Measurements from ENCODE around the gene D2HGDH.

D2HGDH gene

GRCh38 chr2:241706537-241706936, 27.9 kb upstream of the D2HGDH start:
- H3K23ac ChIP-seq (ENCODE audit: low read depth, low read length, poor library complexity), result no peak overlapping the region
- H2BK120ac ChIP-seq (ENCODE audit: low read depth, low read length), result no peak overlapping the region
- H2BK15ac ChIP-seq (ENCODE audit: low read length), result no peak overlapping the region
- no peak overlapping the region for H2BK12ac ChIP-seq (ENCODE audit: low read length)
- no peak overlapping the region for H3K14ac ChIP-seq (ENCODE audit: low read length)
- no peak overlapping the region for H3K4me3 ChIP-seq (ENCODE audit: low read length in 2 of 2)
- no peak overlapping the region for H2BK5ac ChIP-seq (ENCODE audit: low read length)
- WGBS, 2 donors (ENCODE audit: extremely low coverage in 2 of 2, insufficient read length in 2 of 2, insufficient replicate concordance in 1 of 2), result no CpG with 5 or more reads among the region's 6 CpGs
- peaks cover 39 to 71% of the 10 kb centered on the region in 2 donors for H3K36me3 ChIP-seq (replicated peaks in 1 of 2; ENCODE audit: control insufficient read depth in 2 of 2, insufficient read depth in 2 of 2, low read length in 2 of 2)
- no peak overlapping the region for H4K8ac ChIP-seq (ENCODE audit: low read depth, low read length)
- no peak for DNase-seq (ENCODE audit: low spot score)
- no peak overlapping the region for H3K4ac ChIP-seq (ENCODE audit: low read length)
- H2AK5ac ChIP-seq (ENCODE audit: low read depth, low read length), result no peak overlapping the region
- H3K4me2 ChIP-seq (ENCODE audit: insufficient read depth, low read length, poor library complexity, severe bottlenecking), result no peak overlapping the region
- no peak overlapping the region for H3K18ac ChIP-seq (ENCODE audit: low read length)
- H3K9ac ChIP-seq (ENCODE audit: low read depth, low read length, poor library complexity), result no peak overlapping the region
- H3K79me1 ChIP-seq (ENCODE audit: low read depth, low read length), result peaks cover 15% of the 10 kb centered on the region
- H3K9me3 ChIP-seq (replicated peaks in 1 of 2; ENCODE audit: control insufficient read depth in 2 of 2, insufficient read depth in 1 of 2, low read depth in 1 of 2, low read length in 2 of 2), result peaks cover 7 to 21% of the 10 kb centered on the region in 2 donors
- H3K4me1 ChIP-seq (ENCODE audit: control insufficient read depth in 2 of 2, insufficient read depth in 1 of 2, low read depth in 1 of 2, low read length in 2 of 2), result peaks cover 5 to 7% of the 10 kb centered on the region in 2 donors
- H4K91ac ChIP-seq (ENCODE audit: low read depth, low read length, poor library complexity), result no peak overlapping the region
- H3K27ac ChIP-seq (replicated peaks; ENCODE audit: low read length), result no peak overlapping the region
- H2AFZ ChIP-seq (ENCODE audit: low read length), result no peak overlapping the region
- H3K27me3 ChIP-seq (ENCODE audit: control insufficient read depth in 3 of 3, insufficient read depth in 3 of 3, low read depth in 1 of 3, low read length in 3 of 3), result no peaks in the 10 kb centered on the region

- H2BK5ac ChIP-seq (ENCODE audit: low read length), result no peak overlapping the region
- peaks cover 5% of the 10 kb centered on the region for H3K79me1 ChIP-seq (ENCODE audit: low read depth, low read length)
- no peak overlapping the region for H3K9ac ChIP-seq (ENCODE audit: low read depth, low read length, poor library complexity)
- no peak overlapping the region for H3K27ac ChIP-seq (replicated peaks; ENCODE audit: low read length)
- H3K4me3 ChIP-seq (ENCODE audit: low read length in 2 of 2), result no peak overlapping the region
- no peak overlapping the region for H2BK120ac ChIP-seq (ENCODE audit: low read depth, low read length)
- H3K9me3 ChIP-seq (replicated peaks in 1 of 2; ENCODE audit: control insufficient read depth in 2 of 2, insufficient read depth in 1 of 2, low read depth in 1 of 2, low read length in 2 of 2), result peaks cover 9 to 34% of the 10 kb centered on the region in 2 donors
- H3K4me1 ChIP-seq (ENCODE audit: control insufficient read depth in 2 of 2, insufficient read depth in 1 of 2, low read depth in 1 of 2, low read length in 2 of 2), result no peaks in the 10 kb centered on the region
- H3K4me2 ChIP-seq (ENCODE audit: insufficient read depth, low read length, poor library complexity, severe bottlenecking), result no peak overlapping the region
- H4K91ac ChIP-seq (ENCODE audit: low read depth, low read length, poor library complexity), result no peak overlapping the region
- no peak for DNase-seq (ENCODE audit: low spot score)
- peaks cover 55 to 92% of the 10 kb centered on the region in 2 donors for H3K36me3 ChIP-seq (replicated peaks in 1 of 2; ENCODE audit: control insufficient read depth in 2 of 2, insufficient read depth in 2 of 2, low read length in 2 of 2)
- no peak overlapping the region for H2AK5ac ChIP-seq (ENCODE audit: low read depth, low read length)
- no peak overlapping the region for H2AFZ ChIP-seq (ENCODE audit: low read length)
- H3K23ac ChIP-seq (ENCODE audit: low read depth, low read length, poor library complexity), result no peak overlapping the region
- whole genome bisulfite sequencing, 2 donors (ENCODE audit: extremely low coverage in 2 of 2, insufficient read length in 2 of 2, insufficient replicate concordance in 1 of 2), result no CpG with 5 or more reads among the region's 10 CpGs
- H4K8ac ChIP-seq (ENCODE audit: low read depth, low read length), result no peak overlapping the region
- H3K14ac ChIP-seq (ENCODE audit: low read length), result no peak overlapping the region
- no peak overlapping the region for H3K18ac ChIP-seq (ENCODE audit: low read length)
- no peak overlapping the region for H3K4ac ChIP-seq (ENCODE audit: low read length)
- no peak overlapping the region for H2BK15ac ChIP-seq (ENCODE audit: low read length)
- H3K27me3 ChIP-seq (ENCODE audit: control insufficient read depth in 3 of 3, insufficient read depth in 3 of 3, low read depth in 1 of 3, low read length in 3 of 3), result no peaks in the 10 kb centered on the region
- no peak overlapping the region for H2BK12ac ChIP-seq (ENCODE audit: low read length)
These were observed 25.6 kb upstream of the D2HGDH start for GRCh38 chr2:241708879-241709278.

DNA sequence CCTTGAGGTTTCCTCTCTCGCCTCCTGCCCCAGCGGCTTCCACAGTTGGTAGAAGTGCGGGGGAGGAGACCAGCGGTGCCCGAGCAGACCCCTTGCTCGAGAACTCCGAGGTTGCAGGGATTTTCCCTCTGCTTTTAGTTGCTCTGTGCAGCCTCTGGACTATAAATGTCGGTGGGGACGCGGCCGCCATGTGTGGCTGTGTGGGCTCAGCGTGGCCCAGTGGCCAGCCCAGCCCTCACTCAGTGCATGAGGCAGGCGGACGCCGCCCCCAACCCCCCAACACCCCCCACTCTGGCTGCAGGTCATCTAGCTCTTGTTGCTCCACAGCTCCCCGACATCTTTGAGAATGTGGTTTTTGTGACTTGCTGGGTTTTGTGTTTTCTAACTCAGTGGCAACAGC, 15.3 kb upstream of the D2HGDH start:
- no CpG with 5 or more reads among the region's 16 CpGs for WGBS, 2 donors (ENCODE audit: extremely low coverage in 2 of 2, insufficient read length in 2 of 2, insufficient replicate concordance in 1 of 2)
- Histone ChIP-seq H2BK12ac (ENCODE audit: low read length) (no peak overlapping the region), H2AK5ac (ENCODE audit: low read depth, low read length) (no peak overlapping the region), H3K27ac (replicated peaks; ENCODE audit: low read length) (no peak overlapping the region), H2BK120ac (ENCODE audit: low read depth, low read length) (no peak overlapping the region), H4K8ac (ENCODE audit: low read depth, low read length) (no peak overlapping the region), H3K14ac (ENCODE audit: low read length) (no peak overlapping the region), H3K27me3 (ENCODE audit: control insufficient read depth in 3 of 3, insufficient read depth in 3 of 3, low read depth in 1 of 3, low read length in 3 of 3) (no peaks in the 10 kb centered on the region), H2BK15ac (ENCODE audit: low read length) (no peak overlapping the region), H3K4me3 (ENCODE audit: low read length in 2 of 2) (no peak overlapping the region), H3K36me3 (replicated peaks in 1 of 2; ENCODE audit: control insufficient read depth in 2 of 2, insufficient read depth in 2 of 2, low read length in 2 of 2) (peaks cover 51 to 89% of the 10 kb centered on the region in 2 donors), H2BK5ac (ENCODE audit: low read length) (no peak overlapping the region), H3K9me3 (replicated peaks in 1 of 2; ENCODE audit: control insufficient read depth in 2 of 2, insufficient read depth in 1 of 2, low read depth in 1 of 2, low read length in 2 of 2) (peaks cover 33 to 48% of the 10 kb centered on the region in 2 donors), H3K79me1 (ENCODE audit: low read depth, low read length) (peaks cover 14% of the 10 kb centered on the region), H3K18ac (ENCODE audit: low read length) (no peak overlapping the region), H4K91ac (ENCODE audit: low read depth, low read length, poor library complexity) (no peak overlapping the region), H2AFZ (ENCODE audit: low read length) (no peak overlapping the region), H3K4me2 (ENCODE audit: insufficient read depth, low read length, poor library complexity, severe bottlenecking) (no peak overlapping the region), H3K4me1 (ENCODE audit: control insufficient read depth in 2 of 2, insufficient read depth in 1 of 2, low read depth in 1 of 2, low read length in 2 of 2) (no peaks in the 10 kb centered on the region), H3K4ac (ENCODE audit: low read length) (no peak overlapping the region), H3K23ac (ENCODE audit: low read depth, low read length, poor library complexity) (no peak overlapping the region), H3K9ac (ENCODE audit: low read depth, low read length, poor library complexity) (no peak overlapping the region)
- DNase-seq (ENCODE audit: low spot score), result no peak

- WGBS, 2 donors (ENCODE audit: extremely low coverage in 2 of 2, insufficient read length in 2 of 2, insufficient replicate concordance in 1 of 2), result no CpG with 5 or more reads among the region's 19 CpGs
- peak overlapping the region; percentile 66 for H2BK5ac ChIP-seq (ENCODE audit: low read length)
- no peaks in the 10 kb centered on the region for H3K4me1 ChIP-seq (ENCODE audit: control insufficient read depth in 2 of 2, insufficient read depth in 1 of 2, low read depth in 1 of 2, low read length in 2 of 2)
- H3K18ac ChIP-seq (ENCODE audit: low read length), result no peak overlapping the region
- peaks cover 14% of the 10 kb centered on the region for H3K79me1 ChIP-seq (ENCODE audit: low read depth, low read length)
- H3K23ac ChIP-seq (ENCODE audit: low read depth, low read length, poor library complexity), result peak overlapping the region; percentile 89
- H3K4ac ChIP-seq (ENCODE audit: low read length), result no peak overlapping the region
- H2AFZ ChIP-seq (ENCODE audit: low read length), result no peak overlapping the region
- no peak overlapping the region for H2AK5ac ChIP-seq (ENCODE audit: low read depth, low read length)
- no peak overlapping the region for H2BK12ac ChIP-seq (ENCODE audit: low read length)
- H3K9me3 ChIP-seq (replicated peaks in 1 of 2; ENCODE audit: control insufficient read depth in 2 of 2, insufficient read depth in 1 of 2, low read depth in 1 of 2, low read length in 2 of 2), result peaks cover 40 to 46% of the 10 kb centered on the region in 2 donors
- H3K14ac ChIP-seq (ENCODE audit: low read length), result peak overlapping the region; percentile 2
- H3K4me2 ChIP-seq (ENCODE audit: insufficient read depth, low read length, poor library complexity, severe bottlenecking), result no peak overlapping the region
- H4K91ac ChIP-seq (ENCODE audit: low read depth, low read length, poor library complexity), result no peak overlapping the region
- H4K8ac ChIP-seq (ENCODE audit: low read depth, low read length), result peak overlapping the region; percentile 48
- H3K4me3 ChIP-seq (ENCODE audit: low read length in 2 of 2), result no peak overlapping the region
- no peak for DNase-seq (ENCODE audit: low spot score)
- no peaks in the 10 kb centered on the region for H3K27me3 ChIP-seq (ENCODE audit: control insufficient read depth in 3 of 3, insufficient read depth in 3 of 3, low read depth in 1 of 3, low read length in 3 of 3)
- peaks cover 57 to 89% of the 10 kb centered on the region in 2 donors for H3K36me3 ChIP-seq (replicated peaks in 1 of 2; ENCODE audit: control insufficient read depth in 2 of 2, insufficient read depth in 2 of 2, low read length in 2 of 2)
- H2BK15ac ChIP-seq (ENCODE audit: low read length), result no peak overlapping the region
- H3K9ac ChIP-seq (ENCODE audit: low read depth, low read length, poor library complexity), result peak overlapping the region; percentile 70
- H2BK120ac ChIP-seq (ENCODE audit: low read depth, low read length), result no peak overlapping the region
- H3K27ac ChIP-seq (replicated peaks; ENCODE audit: low read length), result no peak overlapping the region
These were observed 14.3 kb upstream of the D2HGDH start for GRCh38 chr2:241720099-241720498.

All from neuronal stem cell (in vitro differentiated cells).